ENCODE results near the gene WIPF1. TPM values are rescaled to one million over a fixed set of nuclear protein-coding genes. Genes with fewer than 3 reads are reported as not detected.
A peak's percentile ranks its signal among the peaks of the same experiment; 100 is the strongest.

Gene WIPF1
- polyA plus RNA-seq, 2 of the 4 experiments (the other 2 are of a cell fraction), result 16.4 to 20.1 TPM

GRCh38 chr2:174546519-174547506, 50.8 kb downstream of the WIPF1 start (continued):
- TF ChIP-seq ELK1 (IDR thresholded peaks at IDR 0.05; ENCODE audit: low read depth, low read length) (no peak), USF2 (IDR thresholded peaks at IDR 0.05) (no peak), E2F6 (IDR thresholded peaks at IDR 0.05; ENCODE audit: borderline replicate concordance, low read depth) (no peak), HOXA7 (CRISPR knock-in tag; IDR thresholded peaks at IDR 0.05) (no peak), ZSCAN20 (CRISPR knock-in tag; IDR thresholded peaks at IDR 0.05) (no peak), MYC (IDR thresholded peaks at IDR 0.05; ENCODE audit: borderline replicate concordance, low read length) (no peak), MAZ (IDR thresholded peaks at IDR 0.05; ENCODE audit: borderline replicate concordance, low read depth, low read length) (no peak), HDAC2 (IDR thresholded peaks at IDR 0.05) (no peak), HES2 (IDR thresholded peaks at IDR 0.05) (no peak), RAD21 (conservative IDR thresholded peaks at IDR 0.05 in 1 of 2, IDR thresholded peaks at IDR 0.05 in 1 of 2) (peak; percentile 47 to 66), MAX (IDR thresholded peaks at IDR 0.05) (no peak)

GRCh38 chr2:174545240-174545639, 52.4 kb downstream of the WIPF1 start:
- TF ChIP-seq MAZ (IDR thresholded peaks at IDR 0.05; ENCODE audit: borderline replicate concordance, low read depth, low read length) (no peak), EP300 (IDR thresholded peaks at IDR 0.05) (no peak), JUNB (IDR thresholded peaks at IDR 0.05) (no peak)
- ATAC-seq, result no peak
- H3K4me2 ChIP-seq, result no peak overlapping the region
- H3K9me3 ChIP-seq, result no peaks in the 10 kb centered on the region
- POLR2A ChIA-PET, result no interaction called here
- no peak for FAIRE-seq
- CTCF ChIA-PET, result interaction anchor here (1.0 kb wide), 1 partner anchor 25 kb away, joined by 3 read pairs; no protein-coding TSS in a partner anchor
- no peak overlapping the region for H3K4me3 ChIP-seq
- WGBS (ENCODE audit: missing lambda C conversion rate), result 43% methylated on average over 3 of the region's 3 CpGs
- H3K4me1 ChIP-seq, result no peaks in the 10 kb centered on the region
- H3K27ac ChIP-seq, result no peak overlapping the region
- no peak for DNase-seq (ENCODE audit: low read depth in 1 of 2, low spot score in 1 of 2)

GRCh38 chr2:174544802-174545201, 52.8 kb downstream of the WIPF1 start:
- TF ChIP-seq HDAC2 (IDR thresholded peaks at IDR 0.05), result no peak
- TF ChIP-seq JUN (IDR thresholded peaks at IDR 0.05), result no peak
- TF ChIP-seq REST (IDR thresholded peaks at IDR 0.05), result no peak
- TF ChIP-seq ZC3H11A (IDR thresholded peaks at IDR 0.05), result no peak
- TF ChIP-seq CHD2 (IDR thresholded peaks at IDR 0.05; ENCODE audit: low read length, partially characterized antibody), result no peak
- no peak for TF ChIP-seq HOXA7 (CRISPR knock-in tag; IDR thresholded peaks at IDR 0.05)
- TF ChIP-seq RNF2 (IDR thresholded peaks at IDR 0.05; ENCODE audit: borderline replicate concordance, low read depth), result no peak
- TF ChIP-seq HOXB5 (CRISPR knock-in tag; IDR thresholded peaks at IDR 0.05), result no peak
- TF ChIP-seq ZFP36 (IDR thresholded peaks at IDR 0.05; ENCODE audit: borderline replicate concordance, partially characterized antibody), result no peak
- TF ChIP-seq PHF8 (IDR thresholded peaks at IDR 0.05; ENCODE audit: borderline replicate concordance, low read depth), result no peak
- TF ChIP-seq PBX3 (IDR thresholded peaks at IDR 0.05), result no peak
- TF ChIP-seq EP300 (IDR thresholded peaks at IDR 0.05), result no peak
- Histone ChIP-seq H3K27ac (no peak overlapping the region), H3K4me2 (no peak overlapping the region), H3K4me3 (no peak overlapping the region), H3K4me1 (no peaks in the 10 kb centered on the region), H3K9me3 (no peaks in the 10 kb centered on the region)
- ChIA-PET CTCF (interaction anchor here (1.0 kb wide), 1 partner anchor 25 kb away, joined by 3 read pairs; no protein-coding TSS in a partner anchor), POLR2A (no interaction called here)
- WGBS (ENCODE audit: missing lambda C conversion rate), result 43% methylated on average over 5 of the region's 5 CpGs
- no peak for FAIRE-seq
- no peak for DNase-seq (ENCODE audit: low read depth in 1 of 2, low spot score in 1 of 2)
- no peak for ATAC-seq

Data from A549 (cell line).